Upper lobe of left lung (tissue), 4 donors: ENCODE results near the gene EFHD2.

ENCODE experiments used
- POLR2AphosphoS5 ChIP-seq, 2 donors: sonication (generic); formaldehyde crosslinking; IDR thresholded peaks; one replicate each; pipeline ENCODE4 v1.5.1; 2017; ENCODE audit warnings: antibody characterized with exemption in 2 of 2
- TF ChIP-seq, protein P1 (sequence below), 6 experiments: fragments of 450-650 bp in 4 of 6; fragments of 200-600 bp in 2 of 6; sonication (generic) in 2 of 6; IDR thresholded peaks; one replicate each; pipeline ENCODE4 v1.5.1; 2016 to 2019; ENCODE audit warnings: antibody characterized with exemption in 6 of 6

DNA sequence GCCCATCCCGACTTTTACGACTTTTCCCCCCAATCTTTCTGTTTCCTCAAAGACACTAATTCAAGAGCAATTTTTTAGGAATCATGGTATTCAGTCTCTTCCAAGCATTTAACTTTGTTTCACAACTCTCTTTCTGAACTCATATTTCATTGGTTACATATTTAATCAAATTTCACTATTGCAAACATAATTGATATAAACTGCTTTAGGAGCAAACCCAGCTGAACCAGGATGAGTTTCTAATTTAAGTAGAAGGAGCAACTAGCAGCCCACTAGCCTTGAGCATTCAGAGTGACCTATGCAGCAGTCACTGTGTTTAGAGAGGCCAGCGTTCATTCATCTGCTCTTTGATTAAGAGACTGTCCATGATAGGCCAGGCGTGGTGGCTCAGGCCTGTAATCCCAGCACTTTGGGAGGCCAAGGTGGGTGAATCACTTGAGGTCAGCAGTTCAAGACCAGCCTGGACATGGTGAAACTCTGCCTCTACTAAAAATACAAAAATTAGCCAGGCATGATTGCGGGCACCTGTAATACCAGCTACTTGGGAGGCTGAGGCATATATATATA lies 68.0 kb downstream of the EFHD2 start:
- no peak for TF ChIP-seq POLR2AphosphoS5 (IDR thresholded peaks at IDR 0.05)
- TF ChIP-seq, protein P1, sequence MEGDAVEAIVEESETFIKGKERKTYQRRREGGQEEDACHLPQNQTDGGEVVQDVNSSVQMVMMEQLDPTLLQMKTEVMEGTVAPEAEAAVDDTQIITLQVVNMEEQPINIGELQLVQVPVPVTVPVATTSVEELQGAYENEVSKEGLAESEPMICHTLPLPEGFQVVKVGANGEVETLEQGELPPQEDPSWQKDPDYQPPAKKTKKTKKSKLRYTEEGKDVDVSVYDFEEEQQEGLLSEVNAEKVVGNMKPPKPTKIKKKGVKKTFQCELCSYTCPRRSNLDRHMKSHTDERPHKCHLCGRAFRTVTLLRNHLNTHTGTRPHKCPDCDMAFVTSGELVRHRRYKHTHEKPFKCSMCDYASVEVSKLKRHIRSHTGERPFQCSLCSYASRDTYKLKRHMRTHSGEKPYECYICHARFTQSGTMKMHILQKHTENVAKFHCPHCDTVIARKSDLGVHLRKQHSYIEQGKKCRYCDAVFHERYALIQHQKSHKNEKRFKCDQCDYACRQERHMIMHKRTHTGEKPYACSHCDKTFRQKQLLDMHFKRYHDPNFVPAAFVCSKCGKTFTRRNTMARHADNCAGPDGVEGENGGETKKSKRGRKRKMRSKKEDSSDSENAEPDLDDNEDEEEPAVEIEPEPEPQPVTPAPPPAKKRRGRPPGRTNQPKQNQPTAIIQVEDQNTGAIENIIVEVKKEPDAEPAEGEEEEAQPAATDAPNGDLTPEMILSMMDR (IDR thresholded peaks at IDR 0.05): no peak
